GM19240 (cell line): ENCODE measurements around the gene AGBL2.

Experiments
- DNase-seq: peaks from one replicate; pipeline ENCODE4 v3.0.0; 2011; ENCODE audit warnings: low spot score; ENCODE audit not compliant: insufficient read length

The AGBL2 gene

DNA sequence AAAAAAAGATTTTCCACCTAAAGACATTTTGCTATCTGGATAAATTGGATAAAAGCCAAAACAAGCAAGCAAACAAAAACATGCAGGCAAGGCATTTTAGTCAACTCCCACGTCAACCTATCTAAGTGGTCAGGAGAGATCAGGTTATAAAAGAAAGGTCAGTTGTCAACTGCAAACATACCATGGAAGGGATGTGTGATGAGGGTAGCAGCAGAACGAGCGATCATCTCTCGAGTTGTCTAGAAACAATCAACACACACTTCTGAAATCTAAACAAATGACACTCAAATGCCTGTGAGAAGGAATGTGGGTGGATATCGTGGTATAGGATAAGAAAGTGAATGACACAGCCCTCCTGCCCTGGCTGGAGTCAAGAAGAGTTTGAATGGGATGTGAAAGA, 83.7 kb downstream of the AGBL2 start:
- no peak for DNase-seq

GRCh38 chr11:47628026-47628425, 87.1 kb downstream of the AGBL2 start:
- no peak for DNase-seq

- DNase-seq, result no peak
These were observed 88.9 kb downstream of the AGBL2 start for GRCh38 chr11:47626234-47626633.

DNA sequence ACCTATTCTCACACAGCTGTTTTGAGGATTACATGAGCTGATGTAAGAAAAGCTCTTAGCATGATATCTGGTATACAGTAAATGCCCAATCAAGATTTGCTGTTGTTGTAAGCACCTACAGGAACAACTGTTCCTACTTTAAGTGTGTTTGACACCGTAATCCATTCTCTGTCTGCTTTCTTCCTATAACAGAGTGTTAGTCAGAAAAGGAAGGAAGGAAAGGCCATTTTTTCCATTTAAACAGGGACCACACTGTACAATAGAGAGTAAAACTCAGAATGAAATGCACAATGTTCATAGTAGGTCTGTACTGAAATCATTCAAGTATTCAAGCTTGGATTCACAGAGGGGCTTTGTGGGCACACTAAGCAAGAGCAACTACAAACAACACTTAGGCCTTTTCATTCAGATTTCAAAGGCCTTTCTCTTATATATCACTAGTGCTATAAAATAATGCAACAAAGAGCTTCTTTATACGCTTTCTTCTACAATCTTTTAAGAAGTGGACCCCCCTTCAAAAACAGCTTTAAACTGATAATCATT, 94.3 kb downstream of the AGBL2 start:
- DNase-seq, result no peak

GRCh38 chr11:47617417-47617809, 97.8 kb downstream of the AGBL2 start:
- DNase-seq, result no peak

- DNase-seq, result no peak
These were observed 98.3 kb downstream of the AGBL2 start for GRCh38 chr11:47616726-47617416.

GRCh38 chr11:47615249-47615648, 99.9 kb downstream of the AGBL2 start:
- no peak for DNase-seq

GRCh38 chr11:47611348-47611794, 103.8 kb downstream of the AGBL2 start:
- DNase-seq, result no peak

GRCh38 chr11:47609675-47610074, 105.5 kb downstream of the AGBL2 start:
- no peak for DNase-seq
